ENCODE results near the gene ASPDH. TPM values are rescaled to one million over a fixed set of nuclear protein-coding genes. Genes with fewer than 3 reads are reported as not detected.

Gene ASPDH
- total and polyA plus RNA-seq, 2 donors = 0.50 to 0.57 TPM

GRCh38 chr19:50486823-50487515 lies 26.7 kb downstream of the ASPDH start:
- H3K36me3 ChIP-seq (ENCODE audit: control insufficient read depth in 2 of 2, insufficient read depth in 2 of 2, low read length in 1 of 2) = peaks cover 9% of the 10 kb centered on the region in 2 donors
- no peak overlapping the region for H3K27ac ChIP-seq (ENCODE audit: low read depth in 1 of 2, low read length in 1 of 2)
- no peak for DNase-seq (ENCODE audit: low read depth in 6 of 9, low spot score in 9 of 9)
- no peaks in the 10 kb centered on the region for H3K4me1 ChIP-seq (ENCODE audit: control insufficient read depth in 2 of 2, insufficient read depth in 2 of 2, low read length in 2 of 2)
- H3K4me3 ChIP-seq (ENCODE audit: low read length in 2 of 2) = no peak overlapping the region
- peaks cover 0 to 13% of the 10 kb centered on the region in 2 donors for H3K9me3 ChIP-seq (ENCODE audit: control insufficient read depth in 2 of 2, insufficient read depth in 1 of 2, low read length in 1 of 2)
- 86% methylated on average over 18 of the region's 18 CpGs for WGBS
- peaks cover 0 to 38% of the 10 kb centered on the region in 2 donors for H3K27me3 ChIP-seq (ENCODE audit: control insufficient read depth in 2 of 2, insufficient read depth in 1 of 2, low read length in 1 of 2)

GRCh38 chr19:50485284-50485955 lies 28.3 kb downstream of the ASPDH start:
- no peak overlapping the region for H3K27ac ChIP-seq (ENCODE audit: low read depth in 1 of 2, low read length in 1 of 2)
- no peak for DNase-seq (ENCODE audit: low read depth in 6 of 9, low spot score in 9 of 9)
- H3K4me3 ChIP-seq (ENCODE audit: low read length in 2 of 2) = no peak overlapping the region
- peaks cover 0 to 24% of the 10 kb centered on the region in 2 donors for H3K27me3 ChIP-seq (ENCODE audit: control insufficient read depth in 2 of 2, insufficient read depth in 1 of 2, low read length in 1 of 2)
- peaks cover 0 to 13% of the 10 kb centered on the region in 2 donors for H3K9me3 ChIP-seq (ENCODE audit: control insufficient read depth in 2 of 2, insufficient read depth in 1 of 2, low read length in 1 of 2)
- peaks cover 14 to 25% of the 10 kb centered on the region in 2 donors for H3K36me3 ChIP-seq (ENCODE audit: control insufficient read depth in 2 of 2, insufficient read depth in 2 of 2, low read length in 1 of 2)
- WGBS = 97% methylated on average over 10 of the region's 10 CpGs
- H3K4me1 ChIP-seq (ENCODE audit: control insufficient read depth in 2 of 2, insufficient read depth in 2 of 2, low read length in 2 of 2) = no peaks in the 10 kb centered on the region

- Histone ChIP-seq H3K4me3 (ENCODE audit: low read length in 2 of 2) (no peak overlapping the region), H3K4me1 (ENCODE audit: control insufficient read depth in 2 of 2, insufficient read depth in 2 of 2, low read length in 2 of 2) (no peaks in the 10 kb centered on the region), H3K27me3 (ENCODE audit: control insufficient read depth in 2 of 2, insufficient read depth in 1 of 2, low read length in 1 of 2) (peaks cover 0 to 9% of the 10 kb centered on the region in 2 donors), H3K9me3 (ENCODE audit: control insufficient read depth in 2 of 2, insufficient read depth in 1 of 2, low read length in 1 of 2) (peaks cover 0 to 29% of the 10 kb centered on the region in 2 donors), H3K27ac (ENCODE audit: low read depth in 1 of 2, low read length in 1 of 2) (no peak overlapping the region), H3K36me3 (ENCODE audit: control insufficient read depth in 2 of 2, insufficient read depth in 2 of 2, low read length in 1 of 2) (peaks cover 24 to 44% of the 10 kb centered on the region in 2 donors)
- no peak for DNase-seq (ENCODE audit: low read depth in 6 of 9, low spot score in 9 of 9)
- WGBS = 96% methylated on average over 10 of the region's 10 CpGs
These were observed 30.8 kb downstream of the ASPDH start for GRCh38 chr19:50482916-50483315.

GRCh38 chr19:50482271-50482855 lies 31.4 kb downstream of the ASPDH start:
- Histone ChIP-seq H3K4me1 (ENCODE audit: control insufficient read depth in 2 of 2, insufficient read depth in 2 of 2, low read length in 2 of 2) (peaks cover 2 to 3% of the 10 kb centered on the region in 2 donors), H3K36me3 (ENCODE audit: control insufficient read depth in 2 of 2, insufficient read depth in 2 of 2, low read length in 1 of 2) (peaks cover 24 to 44% of the 10 kb centered on the region in 2 donors)
- DNase-seq (ENCODE audit: low read depth in 6 of 9, low spot score in 9 of 9) = no peak

GRCh38 chr19:50481351-50482149 lies 32.2 kb downstream of the ASPDH start:
- H3K36me3 ChIP-seq (ENCODE audit: control insufficient read depth in 2 of 2, insufficient read depth in 2 of 2, low read length in 1 of 2) = peaks cover 24 to 44% of the 10 kb centered on the region in 2 donors
- DNase-seq (ENCODE audit: low read depth in 6 of 9, low spot score in 9 of 9) = no peak
- H3K9me3 ChIP-seq (ENCODE audit: control insufficient read depth in 2 of 2, insufficient read depth in 1 of 2, low read length in 1 of 2) = peaks cover 0 to 25% of the 10 kb centered on the region in 2 donors
- peaks cover 8% of the 10 kb centered on the region in 2 donors for H3K4me1 ChIP-seq (ENCODE audit: control insufficient read depth in 2 of 2, insufficient read depth in 2 of 2, low read length in 2 of 2)
- no peak overlapping the region for H3K27ac ChIP-seq (ENCODE audit: low read depth in 1 of 2, low read length in 1 of 2)
- H3K27me3 ChIP-seq (ENCODE audit: control insufficient read depth in 2 of 2, insufficient read depth in 1 of 2, low read length in 1 of 2) = no peaks in the 10 kb centered on the region
- H3K4me3 ChIP-seq (ENCODE audit: low read length in 2 of 2) = no peak overlapping the region
- 98% methylated on average over 27 of the region's 27 CpGs for WGBS

More at GRCh38 chr19:50482271-50482855, 31.4 kb downstream of the ASPDH start:
- 96% methylated on average over 16 of the region's 16 CpGs for WGBS
- Histone ChIP-seq H3K9me3 (ENCODE audit: control insufficient read depth in 2 of 2, insufficient read depth in 1 of 2, low read length in 1 of 2) (peaks cover 0 to 31% of the 10 kb centered on the region in 2 donors), H3K27me3 (ENCODE audit: control insufficient read depth in 2 of 2, insufficient read depth in 1 of 2, low read length in 1 of 2) (peaks cover 0 to 6% of the 10 kb centered on the region in 2 donors), H3K4me3 (ENCODE audit: low read length in 2 of 2) (no peak overlapping the region), H3K27ac (ENCODE audit: low read depth in 1 of 2, low read length in 1 of 2) (no peak overlapping the region)

GRCh38 chr19:50480281-50481111 lies 33.2 kb downstream of the ASPDH start:
- Histone ChIP-seq H3K4me3 (ENCODE audit: low read length in 2 of 2) (no peak overlapping the region), H3K27me3 (ENCODE audit: control insufficient read depth in 2 of 2, insufficient read depth in 1 of 2, low read length in 1 of 2) (peaks cover 0 to 3% of the 10 kb centered on the region in 2 donors), H3K4me1 (ENCODE audit: control insufficient read depth in 2 of 2, insufficient read depth in 2 of 2, low read length in 2 of 2) (peaks cover 8% of the 10 kb centered on the region in 2 donors), H3K36me3 (ENCODE audit: control insufficient read depth in 2 of 2, insufficient read depth in 2 of 2, low read length in 1 of 2) (peaks cover 24 to 44% of the 10 kb centered on the region in 2 donors), H3K9me3 (ENCODE audit: control insufficient read depth in 2 of 2, insufficient read depth in 1 of 2, low read length in 1 of 2) (peaks cover 0 to 25% of the 10 kb centered on the region in 2 donors), H3K27ac (ENCODE audit: low read depth in 1 of 2, low read length in 1 of 2) (no peak overlapping the region)
- WGBS = 98% methylated on average over 37 of the region's 37 CpGs
- no peak for DNase-seq (ENCODE audit: low read depth in 6 of 9, low spot score in 9 of 9)

GRCh38 chr19:50479761-50480251 lies 33.9 kb downstream of the ASPDH start:
- no peak overlapping the region for H3K27ac ChIP-seq (ENCODE audit: low read depth in 1 of 2, low read length in 1 of 2)
- peaks cover 0 to 25% of the 10 kb centered on the region in 2 donors for H3K9me3 ChIP-seq (ENCODE audit: control insufficient read depth in 2 of 2, insufficient read depth in 1 of 2, low read length in 1 of 2)
- peaks cover 0 to 6% of the 10 kb centered on the region in 2 donors for H3K27me3 ChIP-seq (ENCODE audit: control insufficient read depth in 2 of 2, insufficient read depth in 1 of 2, low read length in 1 of 2)
- 97% methylated on average over 16 of the region's 16 CpGs for WGBS
- H3K36me3 ChIP-seq (ENCODE audit: control insufficient read depth in 2 of 2, insufficient read depth in 2 of 2, low read length in 1 of 2) = peaks cover 24 to 44% of the 10 kb centered on the region in 2 donors
- DNase-seq (ENCODE audit: low read depth in 6 of 9, low spot score in 9 of 9) = no peak
- no peak overlapping the region for H3K4me3 ChIP-seq (ENCODE audit: low read length in 2 of 2)
- H3K4me1 ChIP-seq (ENCODE audit: control insufficient read depth in 2 of 2, insufficient read depth in 2 of 2, low read length in 2 of 2) = peaks cover 8% of the 10 kb centered on the region in 2 donors
